ENCODE measurements around the gene B3GALT6. TPM values are rescaled to one million over a fixed set of nuclear protein-coding genes. Genes with fewer than 3 reads are reported as not detected.

Gene B3GALT6
- total and polyA plus RNA-seq, 11 donors = 6.7 to 21.4 (median 11.2) TPM

GRCh38 chr1:1260843-1261560 lies 29.0 kb downstream of the B3GALT6 start:
- no peak overlapping the region for H3K4me3 ChIP-seq
- peak in 3 of 4 donors; percentile 10 to 56 (median 17) for ATAC-seq
- intact Hi-C loops (cut with DNase I) = no loop called here
- H3K27me3 ChIP-seq = no peaks in the 10 kb centered on the region
- H3K9me3 ChIP-seq = no peaks in the 10 kb centered on the region
- peak in 1 of 5 donors; percentile 52 for DNase-seq
- WGBS, 4 donors = 53 to 58% (median 55%) methylated on average over 16 of the region's 16 CpGs
- peak overlapping the region in 3 of 12 donors; percentile 12 to 42 (median 39) for H3K27ac ChIP-seq
- H3K36me3 ChIP-seq = peaks cover 0 to 80% (median 69%) of the 10 kb centered on the region in 9 donors
- H3K4me1 ChIP-seq = peaks cover 0 to 28% (median 14%) of the 10 kb centered on the region in 12 donors
- TF ChIP-seq CTCF (IDR thresholded peaks at IDR 0.05) (no peak), POLR2A (IDR thresholded peaks at IDR 0.05) (no peak)

- WGBS, 4 donors = 92 to 95% (median 94%) methylated on average over 17 of the region's 17 CpGs
- Histone ChIP-seq H3K27me3 (no peaks in the 10 kb centered on the region), H3K4me1 (peaks cover 0 to 28% (median 14%) of the 10 kb centered on the region in 12 donors), H3K27ac (no peak overlapping the region), H3K9me3 (no peaks in the 10 kb centered on the region), H3K4me3 (no peak overlapping the region), H3K36me3 (peaks cover 0 to 80% (median 68%) of the 10 kb centered on the region in 9 donors)
- DNase-seq (peak in 1 of 5 donors; percentile 40), ATAC-seq (no peak)
- TF ChIP-seq POLR2A (IDR thresholded peaks at IDR 0.05) = no peak
- TF ChIP-seq CTCF (IDR thresholded peaks at IDR 0.05) = no peak
- intact Hi-C loops (cut with DNase I) = no loop called here
Measured at GRCh38 chr1:1262071-1262470, 30.0 kb downstream of the B3GALT6 start.

GRCh38 chr1:1262758-1263157 lies 30.7 kb downstream of the B3GALT6 start:
- WGBS, 4 donors = 95 to 96% (median 95%) methylated on average over 8 of the region's 8 CpGs
- H3K4me1 ChIP-seq = peaks cover 0 to 28% (median 14%) of the 10 kb centered on the region in 12 donors
- H3K9me3 ChIP-seq = no peaks in the 10 kb centered on the region
- intact Hi-C loops (cut with DNase I) = no loop called here
- ATAC-seq (no peak), DNase-seq (no peak)
- H3K4me3 ChIP-seq = no peak overlapping the region
- no peaks in the 10 kb centered on the region for H3K27me3 ChIP-seq
- peaks cover 0 to 86% (median 75%) of the 10 kb centered on the region in 9 donors for H3K36me3 ChIP-seq
- TF ChIP-seq CTCF (IDR thresholded peaks at IDR 0.05) (no peak), POLR2A (IDR thresholded peaks at IDR 0.05) (no peak)
- no peak overlapping the region for H3K27ac ChIP-seq

GRCh38 chr1:1264026-1264425 lies 32.0 kb downstream of the B3GALT6 start:
- TF ChIP-seq CTCF (IDR thresholded peaks at IDR 0.05) = no peak
- no peak for TF ChIP-seq POLR2A (IDR thresholded peaks at IDR 0.05)
- Histone ChIP-seq H3K36me3 (peaks cover 0 to 91% (median 74%) of the 10 kb centered on the region in 9 donors), H3K27me3 (no peaks in the 10 kb centered on the region), H3K27ac (no peak overlapping the region), H3K9me3 (no peaks in the 10 kb centered on the region), H3K4me1 (peaks cover 0 to 26% (median 14%) of the 10 kb centered on the region in 12 donors), H3K4me3 (no peak overlapping the region)
- DNase-seq = no peak
- ATAC-seq = no peak
- intact Hi-C loops (cut with DNase I) = no loop called here
- WGBS, 4 donors = 88 to 90% (median 89%) methylated on average over 9 of the region's 9 CpGs
